ENCODE data around the gene ABTB2.

ABTB2 gene

GRCh38 chr11:34162856-34163255 lies 195.0 kb downstream of the ABTB2 start:
- no peak for DNase-seq

GRCh38 chr11:34162493-34162820 lies 195.4 kb downstream of the ABTB2 start:
- DNase-seq: no peak

GRCh38 chr11:34161812-34162492 lies 195.9 kb downstream of the ABTB2 start:
- DNase-seq: no peak

- no peak for DNase-seq
Measured at GRCh38 chr11:34161361-34161760, 196.4 kb downstream of the ABTB2 start.

- DNase-seq: no peak
Measured at GRCh38 chr11:34160791-34161190, 197.0 kb downstream of the ABTB2 start.

- no peak for DNase-seq
Measured at GRCh38 chr11:34160049-34160721, 197.6 kb downstream of the ABTB2 start.

GRCh38 chr11:34158661-34159060 lies 199.1 kb downstream of the ABTB2 start:
- peak in 1 of 2 donors; percentile 14 for DNase-seq

GRCh38 chr11:34157163-34157562 lies 200.6 kb downstream of the ABTB2 start:
- no peak for DNase-seq

- DNase-seq: no peak
Measured at GRCh38 chr11:34155757-34156062, 202.1 kb downstream of the ABTB2 start.

GRCh38 chr11:34155057-34155756 lies 202.6 kb downstream of the ABTB2 start:
- no peak for DNase-seq

- DNase-seq: peak; percentile 45 to 63
Measured at GRCh38 chr11:34154059-34154875, 203.5 kb downstream of the ABTB2 start.

GRCh38 chr11:34151916-34152845 lies 205.6 kb downstream of the ABTB2 start:
- DNase-seq: no peak

GRCh38 chr11:34151166-34151565 lies 206.6 kb downstream of the ABTB2 start:
- DNase-seq: no peak

- no peak for DNase-seq
Measured at GRCh38 chr11:34150494-34151151, 207.2 kb downstream of the ABTB2 start.

GRCh38 chr11:34149786-34150185 lies 208.0 kb downstream of the ABTB2 start:
- DNase-seq: no peak

- DNase-seq: no peak
Measured at GRCh38 chr11:34149274-34149673, 208.5 kb downstream of the ABTB2 start.

GRCh38 chr11:34148504-34149165 lies 209.2 kb downstream of the ABTB2 start:
- peak; percentile 32 to 38 for DNase-seq

GRCh38 chr11:34147581-34147980 lies 210.2 kb downstream of the ABTB2 start:
- no peak for DNase-seq

- no peak for DNase-seq
Measured at GRCh38 chr11:34146866-34147265, 210.9 kb downstream of the ABTB2 start.

GRCh38 chr11:34146411-34146810 lies 211.4 kb downstream of the ABTB2 start:
- no peak for DNase-seq

GRCh38 chr11:34145847-34146381 lies 211.9 kb downstream of the ABTB2 start:
- DNase-seq: no peak

All from inflammatory macrophage (primary cell).